GM18907 (cell line): ENCODE measurements around the gene SPOP.
"Not testable (repeated sequence)": the region's sequence is repeated elsewhere in the genome, so short reads cannot be mapped to it uniquely, and the experiment has no call there.

Experiments
- ATAC-seq: cut with Tn5 transposase; IDR thresholded peaks from one replicate; pipeline ENCODE4 v1.9.1; 2021; ENCODE audit warnings: mild to moderate bottlenecking, moderate library complexity; ENCODE audit not compliant: unreplicated experiment

The SPOP gene

GRCh38 chr17:49677933-49678847, at the start of gene SPOP:
Gene SPOP (minus strand): TSS chr17:49678097. CDS start chr17:49622810, 55,287 bp downstream.
- peak; percentile 83 for ATAC-seq

DNA sequence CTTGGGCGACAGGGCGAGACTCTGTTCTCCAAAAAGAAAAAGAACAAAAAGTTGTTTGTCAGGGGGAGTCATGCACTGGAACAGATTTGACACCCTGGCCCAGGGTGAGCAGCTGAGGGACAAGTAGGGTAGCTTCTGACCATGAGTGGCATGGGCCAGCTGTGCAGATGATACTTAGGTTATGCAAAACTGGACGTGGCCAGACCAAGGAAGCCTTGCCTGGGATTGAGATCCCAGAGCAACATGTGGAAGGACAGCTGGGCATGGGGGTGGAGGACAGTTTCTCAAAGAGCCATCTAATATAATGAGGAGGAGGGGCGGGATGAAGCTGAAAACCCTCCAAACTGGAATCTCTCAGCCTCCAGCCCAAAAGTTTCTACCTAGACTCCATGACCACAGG, 49.5 kb upstream of the SPOP start:
- no peak for ATAC-seq

DNA sequence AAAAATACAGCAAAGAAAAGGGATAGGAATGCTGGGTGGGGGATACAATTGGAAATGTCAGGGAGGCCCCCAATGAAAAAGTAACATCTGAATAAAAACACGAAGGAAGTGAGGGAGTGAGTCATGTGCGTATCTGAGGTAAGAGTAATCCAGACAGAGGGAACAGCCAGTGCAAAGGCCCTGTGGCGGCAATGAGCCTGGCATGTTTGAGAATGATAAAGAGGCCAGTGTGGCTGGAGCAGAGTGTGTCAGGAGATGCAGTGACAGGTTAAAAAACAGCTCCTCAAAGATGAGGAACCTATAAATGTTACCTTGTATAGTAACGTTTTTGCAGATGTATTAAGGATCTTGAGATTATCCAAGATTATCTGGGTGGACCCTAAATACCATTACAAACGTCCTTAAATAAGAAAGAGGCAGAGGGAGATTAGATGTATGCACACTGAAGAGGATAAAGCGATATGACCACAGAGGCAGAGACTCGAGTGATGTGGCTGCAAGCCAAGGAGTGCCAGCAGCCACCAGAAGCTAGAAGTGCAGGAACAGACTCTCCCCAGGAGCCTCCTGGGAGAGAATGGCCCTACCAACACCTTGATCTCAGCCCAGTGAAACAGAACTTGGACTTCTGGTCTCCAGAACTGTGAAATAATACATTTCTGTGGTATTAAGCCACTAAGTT, 47.7 kb upstream of the SPOP start:
- no peak for ATAC-seq

DNA sequence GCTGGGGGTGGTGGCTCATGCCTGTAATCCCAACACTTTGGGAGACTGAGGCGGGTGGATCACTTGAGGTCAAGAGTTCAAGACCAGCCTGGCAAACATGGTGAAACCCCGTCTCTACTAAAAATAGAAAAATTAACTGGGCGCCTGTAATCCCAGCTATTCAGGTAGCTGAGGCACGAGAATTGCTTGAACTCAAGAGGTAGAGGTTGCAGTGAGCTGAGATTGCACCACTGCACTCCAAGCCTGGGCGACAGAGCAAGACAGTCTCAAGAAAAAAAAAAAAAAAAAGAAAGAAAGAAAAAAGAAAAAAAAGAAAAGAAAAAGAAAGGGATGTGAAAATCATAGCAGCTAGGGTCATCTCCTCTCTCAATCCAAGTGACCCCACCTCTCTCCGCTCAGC, 46.7 kb upstream of the SPOP start:
- not testable (repeated sequence) for ATAC-seq

DNA sequence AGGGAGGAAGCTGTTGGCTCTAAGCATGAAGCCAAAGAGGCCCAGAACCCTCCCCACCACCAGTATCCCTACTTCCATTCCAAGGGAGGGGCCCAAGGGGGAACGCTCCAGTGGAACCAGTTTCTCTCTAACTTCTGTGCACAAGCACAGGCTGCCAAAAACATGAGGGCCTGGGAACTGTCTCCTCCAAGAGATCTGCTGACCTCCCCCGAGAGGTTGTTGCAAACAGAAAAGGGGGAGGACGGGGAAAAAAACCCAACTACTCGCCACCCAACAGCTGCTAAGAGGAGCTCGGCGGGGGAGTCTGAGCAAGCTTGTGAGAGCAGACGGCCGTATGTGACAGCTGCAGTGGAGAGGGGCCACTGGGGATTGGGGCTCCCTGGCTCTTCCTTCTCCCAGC, 45.5 kb upstream of the SPOP start:
- no peak for ATAC-seq

- ATAC-seq, result no peak
These were observed 44.2 kb upstream of the SPOP start for GRCh38 chr17:49722066-49722465.

GRCh38 chr17:49717371-49717861, 39.5 kb upstream of the SPOP start:
- ATAC-seq, result no peak

DNA sequence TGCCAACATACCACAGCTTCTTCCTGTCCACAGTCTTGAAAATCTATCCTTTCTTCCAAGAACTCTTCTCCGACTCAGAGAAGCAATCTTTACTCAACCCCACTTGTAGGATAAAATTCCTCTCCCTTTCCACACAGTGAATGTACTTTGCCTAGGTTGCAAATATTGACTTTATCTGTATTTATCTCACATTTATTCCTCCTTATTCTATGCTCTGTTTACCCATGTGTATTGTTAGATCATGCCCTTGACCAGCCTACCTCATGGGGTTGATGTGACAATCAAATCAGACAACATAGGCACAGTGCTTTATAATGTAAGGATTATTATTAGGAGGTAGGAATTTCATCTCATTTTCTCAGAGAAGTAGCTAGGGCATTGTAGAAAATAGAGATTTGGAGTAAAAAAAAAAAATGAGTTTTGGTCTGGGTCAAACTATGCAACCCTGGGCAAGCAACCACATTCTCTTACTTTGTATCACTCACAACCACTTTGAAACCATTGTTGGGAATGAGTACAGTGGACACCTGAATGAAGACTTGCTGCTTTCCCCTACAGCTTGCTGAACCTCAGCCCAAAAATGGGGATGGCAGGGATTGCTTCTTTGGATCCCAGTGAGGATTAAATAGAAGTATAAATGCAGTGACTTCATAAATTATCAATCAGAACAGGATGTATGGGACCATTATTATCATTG, 38.9 kb upstream of the SPOP start:
- ATAC-seq, result no peak

- no peak for ATAC-seq
These were observed 37.9 kb upstream of the SPOP start for GRCh38 chr17:49715717-49716279.

GRCh38 chr17:49715216-49715615, 37.3 kb upstream of the SPOP start:
- ATAC-seq, result no peak

DNA sequence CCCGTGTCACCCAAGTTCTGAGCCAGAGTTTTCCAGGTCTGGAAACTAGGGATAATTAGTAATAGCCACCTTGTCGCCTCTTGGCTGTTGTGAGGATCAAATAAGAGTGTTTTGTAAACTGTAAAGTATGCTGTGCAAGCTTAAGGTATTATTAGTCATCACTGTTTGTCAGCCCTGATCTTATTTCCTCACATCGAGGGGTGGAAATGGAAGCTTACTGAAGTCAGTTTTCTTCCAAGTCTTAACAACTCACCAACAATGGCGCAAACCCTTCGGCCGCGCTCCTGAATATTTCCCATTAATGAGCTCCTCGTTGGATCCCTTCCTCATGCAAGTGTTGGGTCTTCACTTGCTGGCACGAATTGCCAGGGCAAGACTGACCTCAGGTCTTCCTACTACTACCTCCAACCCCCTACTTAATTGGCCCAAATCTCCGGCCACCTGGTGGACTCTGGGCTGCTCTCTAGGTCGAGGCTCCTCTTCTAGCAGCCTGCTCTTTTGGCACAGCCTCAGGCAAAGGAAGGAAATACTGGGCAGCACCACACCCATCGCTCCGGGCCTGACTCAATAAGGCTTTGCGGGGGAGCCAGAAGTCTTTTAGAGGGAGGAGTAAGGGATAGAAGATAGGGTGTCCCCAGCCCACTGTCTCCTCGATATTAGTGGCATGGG, 30.8 kb upstream of the SPOP start:
- ATAC-seq, result no peak

- peak; percentile 89 for ATAC-seq
These were observed 30.0 kb upstream of the SPOP start, which contains the start of gene SLC35B1 for GRCh38 chr17:49707608-49708514. Gene SLC35B1 (minus strand): TSS chr17:49707964. CDS start chr17:49707833, 131 bp downstream.

- no peak for ATAC-seq
These were observed 29.3 kb upstream of the SPOP start for GRCh38 chr17:49707246-49707607.

DNA sequence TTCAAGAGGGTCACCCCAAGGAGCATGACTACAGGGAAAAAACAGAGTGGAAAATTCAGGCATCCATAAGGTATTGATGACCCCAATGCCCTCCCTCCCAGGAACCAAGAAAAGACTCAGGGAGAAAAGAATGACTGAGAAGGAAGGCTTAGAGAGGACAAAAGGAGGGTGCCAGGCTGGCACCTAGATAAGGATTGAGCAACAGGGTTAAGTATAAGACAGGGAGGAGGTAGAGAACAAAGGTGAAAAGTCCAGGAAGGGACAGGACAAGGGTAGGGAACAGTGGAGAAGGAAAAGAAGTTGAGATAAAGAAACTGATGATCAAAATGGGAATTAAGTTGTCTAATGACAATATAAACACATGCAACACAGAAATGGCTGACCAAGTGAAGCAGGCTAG, 27.4 kb upstream of the SPOP start:
- ATAC-seq, result no peak

GRCh38 chr17:49703557-49704277, 25.8 kb upstream of the SPOP start:
- no peak for ATAC-seq

DNA sequence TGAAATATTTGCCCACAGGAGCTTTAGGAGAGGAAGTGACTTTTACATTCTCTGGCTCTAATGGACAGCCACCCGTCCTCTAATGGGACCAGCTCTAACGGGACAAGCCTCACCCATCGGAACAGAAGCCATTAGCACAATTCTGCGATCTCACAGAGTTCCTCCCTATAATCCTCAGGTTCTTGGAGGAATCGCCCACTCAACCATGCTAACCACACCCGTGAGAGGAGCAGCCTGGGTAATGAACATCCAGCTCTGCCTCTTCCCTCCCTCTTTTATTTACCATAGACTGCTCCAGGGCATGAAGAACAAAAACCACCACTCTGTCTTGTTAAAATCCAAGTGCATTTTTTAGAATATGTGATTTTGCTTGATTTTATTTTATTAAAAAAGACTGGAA, 23.1 kb upstream of the SPOP start:
- ATAC-seq, result no peak

DNA sequence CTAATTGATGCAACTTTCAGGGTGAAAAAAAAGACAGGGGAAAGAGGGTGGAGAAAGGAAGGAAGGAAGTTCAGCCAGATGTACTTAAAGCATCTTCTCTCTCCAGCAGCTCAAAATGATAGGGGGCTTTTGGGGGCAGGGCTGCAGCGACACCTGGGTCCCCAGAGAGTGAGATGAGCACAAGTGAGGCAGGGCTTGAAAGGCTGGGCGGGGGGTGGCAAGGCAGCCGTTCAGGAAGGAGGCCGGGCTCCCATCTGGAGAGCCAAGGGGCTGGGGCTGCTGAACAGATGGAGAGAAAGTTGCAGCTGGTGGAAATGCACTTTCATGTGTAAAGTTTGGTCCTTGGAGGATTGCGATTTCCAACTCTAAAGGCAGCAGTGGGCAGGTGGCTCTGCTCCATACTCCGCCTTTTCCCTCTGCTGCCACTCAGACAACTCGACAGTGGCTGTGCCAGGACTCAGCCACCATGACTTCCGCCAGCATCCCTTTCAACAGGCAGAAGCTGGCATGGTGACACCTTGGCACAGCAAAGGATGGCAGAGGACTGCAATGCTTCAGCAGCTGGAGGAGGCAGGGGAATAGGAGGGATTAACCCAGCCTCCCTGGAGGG, 22.2 kb upstream of the SPOP start:
- no peak for ATAC-seq

- ATAC-seq, result no peak
These were observed 20.1 kb upstream of the SPOP start for GRCh38 chr17:49698005-49698404.
